A204.1 (cell line): ENCODE measurements around the gene ACOT8.
"Not testable (repeated sequence)": the region's sequence is repeated elsewhere in the genome, so short reads cannot be mapped to it uniquely, and the experiment has no call there.

ENCODE experiments used
- FAIRE-seq: peaks from 2 replicates; lab custom pipeline; 2012; peaks lifted over from hg19 to GRCh38; lab: Jason Lieb, UNC

The ACOT8 gene

GRCh38 chr20:45827030-45827652 lies 30.1 kb downstream of the ACOT8 start, which contains the start of gene TNNC2:
Gene TNNC2, minus strand, starts transcription at chr20:45827312. Its CDS starts 64 bp downstream, at chr20:45827248.
- FAIRE-seq: no peak

DNA sequence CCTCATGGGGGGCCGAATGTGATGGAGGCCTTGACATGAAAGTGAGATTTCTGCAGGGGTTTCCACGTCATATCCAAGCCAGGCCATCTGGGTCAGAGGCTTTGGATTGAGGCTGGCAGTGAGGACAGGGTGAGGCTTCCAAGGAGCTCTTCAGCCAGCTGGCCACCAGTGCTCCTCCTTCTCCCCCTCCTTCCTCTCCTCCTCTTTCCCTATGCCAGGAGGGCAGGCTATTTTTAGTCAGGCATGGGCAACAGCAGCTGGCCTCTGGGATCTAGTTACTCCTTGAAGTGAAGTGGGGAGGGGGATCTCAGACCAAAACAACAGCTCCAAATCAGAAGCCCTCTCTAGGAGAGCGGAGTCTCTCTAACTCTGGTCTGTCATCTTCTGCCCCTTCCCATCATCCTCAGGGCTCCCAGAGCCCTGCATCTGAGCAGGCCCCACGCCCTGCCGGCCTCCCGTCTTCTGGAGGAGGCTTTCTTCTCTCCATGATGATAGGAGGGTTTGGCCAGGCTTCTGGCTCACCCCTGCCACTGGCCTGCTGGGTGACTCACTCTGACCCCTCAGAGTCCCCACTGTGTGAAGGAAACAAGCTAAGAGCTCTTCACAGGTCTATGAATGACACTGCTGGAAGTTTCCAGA lies 30.7 kb downstream of the ACOT8 start:
- no peak for FAIRE-seq

DNA sequence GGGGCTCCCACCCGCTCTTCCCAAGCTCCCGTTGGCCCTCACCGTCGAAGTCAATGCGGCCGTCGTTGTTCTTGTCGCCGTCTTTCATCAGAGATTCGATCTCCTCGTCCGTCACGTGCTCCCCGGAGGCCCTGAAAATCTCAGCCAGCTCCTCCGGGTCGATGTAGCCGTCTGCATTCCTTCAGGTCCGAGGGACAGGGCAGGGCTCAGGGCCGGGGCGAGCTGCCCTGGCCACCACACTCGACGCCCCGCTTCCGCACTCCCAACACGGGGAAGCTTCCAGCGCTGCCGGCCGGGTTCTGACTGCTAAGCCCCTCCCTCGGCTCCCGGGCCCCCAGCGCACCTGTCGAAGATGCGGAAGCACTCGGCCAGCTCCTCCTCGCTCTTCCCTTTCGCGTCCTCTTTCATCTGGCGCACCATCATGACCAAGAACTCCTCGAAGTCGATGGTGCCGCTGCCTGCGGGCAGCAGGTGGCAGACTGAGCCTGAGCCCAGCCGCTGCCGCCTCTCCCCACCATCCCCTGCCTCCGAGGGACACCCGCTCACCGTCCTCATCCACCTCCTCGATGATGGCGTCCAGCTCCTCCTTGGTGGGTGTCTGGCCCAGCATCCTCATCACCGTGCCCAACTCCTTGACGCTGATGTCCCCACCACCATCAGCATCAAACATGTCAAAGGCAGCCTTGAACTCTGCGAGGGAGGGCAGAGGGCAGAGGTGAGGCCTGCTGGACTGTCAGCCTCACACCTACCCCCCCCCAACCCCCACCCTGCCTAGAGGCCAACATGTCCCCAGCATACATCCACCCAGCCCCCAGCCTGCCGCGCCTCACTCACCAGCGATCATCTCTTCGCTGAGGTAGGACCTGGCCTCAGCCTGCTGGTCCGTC lies 33.0 kb downstream of the ACOT8 start:
- no peak for FAIRE-seq

- FAIRE-seq: no peak
These were observed 34.3 kb downstream of the ACOT8 start for GRCh38 chr20:45822857-45823256.

- FAIRE-seq: no peak
These were observed 35.2 kb downstream of the ACOT8 start for GRCh38 chr20:45821947-45822346.

DNA sequence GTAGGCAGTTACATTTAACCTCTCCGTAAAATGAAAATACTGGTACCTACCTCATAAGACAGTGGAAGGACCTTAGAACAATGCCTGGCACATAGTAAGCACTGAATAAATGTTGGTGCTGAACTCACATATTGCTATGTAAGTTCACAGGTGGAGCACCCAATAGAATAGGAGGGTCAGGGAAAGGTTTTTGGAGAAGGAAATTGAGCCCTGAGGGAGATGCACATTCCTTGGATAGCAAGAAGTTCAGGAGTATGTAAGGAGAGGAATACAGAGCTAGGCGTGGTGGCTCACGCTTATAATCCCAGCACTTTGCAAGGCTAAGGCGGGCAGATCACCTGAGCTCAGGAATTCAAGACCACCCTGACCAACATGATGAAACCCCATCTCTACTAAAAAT lies 37.7 kb downstream of the ACOT8 start:
- FAIRE-seq: no peak

GRCh38 chr20:45818239-45818638 lies 39.0 kb downstream of the ACOT8 start:
- FAIRE-seq: no peak

GRCh38 chr20:45817376-45818194 lies 39.6 kb downstream of the ACOT8 start:
- no peak for FAIRE-seq

DNA sequence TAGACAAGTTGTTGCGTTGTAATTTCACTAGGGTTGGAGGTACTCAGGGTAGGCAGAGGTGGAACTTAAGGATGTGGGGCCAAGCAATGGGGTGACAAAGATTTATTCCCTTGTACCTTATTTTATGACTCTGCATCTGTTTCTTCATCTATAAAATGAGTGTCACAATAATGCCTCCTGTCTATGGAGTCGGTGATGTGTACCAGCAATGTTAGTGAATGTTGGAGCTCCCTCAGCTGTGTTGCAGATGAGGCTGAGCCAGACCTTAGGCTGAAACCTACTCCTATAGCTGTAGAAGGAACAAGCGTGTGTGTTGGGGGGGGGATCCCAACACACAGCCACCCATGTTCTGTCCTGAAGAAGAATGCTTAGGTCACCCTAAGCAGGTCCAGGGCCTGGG lies 40.2 kb downstream of the ACOT8 start:
- no peak for FAIRE-seq

DNA sequence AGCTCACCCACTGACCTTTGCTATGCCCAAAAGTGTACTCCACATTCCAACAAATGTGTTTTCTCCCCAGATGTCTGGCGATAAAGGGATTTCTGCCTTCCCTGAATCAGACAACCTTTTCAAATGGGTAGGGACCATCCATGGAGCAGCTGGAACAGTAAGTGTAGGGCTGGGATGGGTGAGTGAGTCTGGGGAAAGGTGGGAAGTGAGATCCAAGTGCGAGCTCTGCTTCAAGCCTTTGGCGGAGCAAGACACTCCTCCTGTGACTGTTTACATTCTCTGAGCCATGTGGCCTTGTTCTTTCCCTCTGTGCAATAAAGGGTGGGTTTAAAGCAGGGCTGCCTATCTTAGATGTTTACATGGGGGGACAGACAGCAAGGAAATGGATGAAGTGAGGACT lies 42.9 kb downstream of the ACOT8 start:
- FAIRE-seq: no peak

DNA sequence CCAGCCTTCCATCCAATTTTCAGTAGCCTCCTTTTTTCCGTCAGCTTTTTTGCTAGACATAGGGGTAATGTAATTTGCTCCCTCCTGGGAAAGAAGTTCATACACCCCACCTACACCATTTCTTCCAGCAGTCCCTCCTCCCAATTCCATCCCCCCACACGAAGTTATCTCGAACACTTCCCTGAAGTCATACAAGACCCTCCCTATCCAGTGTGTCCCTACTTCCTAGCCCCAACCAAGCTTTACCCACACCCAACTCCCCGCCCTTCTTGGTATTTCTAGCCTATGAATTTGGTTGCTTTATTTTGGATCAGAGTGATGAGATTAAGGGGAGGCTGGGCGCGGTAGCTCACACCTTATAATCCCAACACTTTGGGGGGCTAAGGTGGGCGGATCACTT lies 43.7 kb downstream of the ACOT8 start:
- FAIRE-seq: no peak

DNA sequence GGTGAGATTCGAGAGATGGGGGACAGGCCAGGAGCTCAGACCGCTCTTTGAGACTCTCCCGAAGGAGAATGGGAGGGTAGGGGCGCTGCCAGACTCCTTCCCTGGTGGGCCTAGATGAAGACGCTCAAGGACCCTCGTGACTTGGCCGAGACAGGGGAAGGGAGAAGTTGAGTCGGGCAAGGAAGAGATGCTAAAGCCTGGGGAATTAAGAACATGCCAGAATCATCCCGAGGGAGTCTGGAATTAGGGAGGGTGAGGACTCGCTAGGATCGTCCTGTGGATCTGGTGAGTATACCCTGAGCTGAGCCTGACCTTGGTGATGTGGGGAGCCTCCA lies 44.2 kb downstream of the ACOT8 start:
- no peak for FAIRE-seq

- FAIRE-seq: peak; percentile 99
These were observed 44.8 kb downstream of the ACOT8 start, which contains the start of gene UBE2C for GRCh38 chr20:45812157-45813005. Gene UBE2C, plus strand, starts transcription at chr20:45812644. Its CDS starts 52 bp downstream, at chr20:45812696.

DNA sequence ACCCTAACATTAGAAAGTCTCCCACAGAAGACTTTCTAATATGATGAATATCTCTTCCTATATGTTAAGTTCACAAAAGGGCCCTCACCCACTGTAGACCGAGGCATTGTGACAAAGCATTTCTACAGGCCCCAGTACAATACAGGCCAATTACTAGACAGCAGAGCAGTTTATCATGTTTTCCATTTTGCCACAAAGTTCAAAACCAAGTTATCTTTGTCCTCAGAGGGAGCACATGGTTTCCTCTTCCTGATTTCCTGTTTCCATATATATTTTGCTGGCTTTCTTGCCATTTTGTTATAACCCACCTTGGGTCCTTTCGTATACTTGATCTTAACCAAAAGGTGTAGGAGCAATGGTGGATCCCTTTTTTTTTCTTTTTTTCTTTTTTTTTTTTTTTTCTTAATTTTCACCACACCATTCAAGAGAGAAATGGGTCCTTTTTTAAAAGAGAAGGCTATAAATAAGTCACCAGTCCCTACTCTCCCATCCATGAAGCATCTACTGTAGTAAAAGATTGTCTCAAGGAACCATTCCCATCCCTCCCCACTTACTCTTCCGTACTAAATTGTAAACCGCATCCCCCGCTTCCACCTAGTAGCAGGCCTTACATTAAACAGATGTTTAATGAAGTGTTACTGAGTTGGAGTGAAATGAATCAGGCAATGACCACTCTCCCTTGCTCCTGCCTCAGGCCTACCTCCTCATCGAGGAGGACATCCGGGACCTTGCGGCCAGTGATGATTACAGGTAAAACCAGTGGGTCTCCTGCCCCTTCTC lies 46.8 kb downstream of the ACOT8 start:
- FAIRE-seq: no peak

DNA sequence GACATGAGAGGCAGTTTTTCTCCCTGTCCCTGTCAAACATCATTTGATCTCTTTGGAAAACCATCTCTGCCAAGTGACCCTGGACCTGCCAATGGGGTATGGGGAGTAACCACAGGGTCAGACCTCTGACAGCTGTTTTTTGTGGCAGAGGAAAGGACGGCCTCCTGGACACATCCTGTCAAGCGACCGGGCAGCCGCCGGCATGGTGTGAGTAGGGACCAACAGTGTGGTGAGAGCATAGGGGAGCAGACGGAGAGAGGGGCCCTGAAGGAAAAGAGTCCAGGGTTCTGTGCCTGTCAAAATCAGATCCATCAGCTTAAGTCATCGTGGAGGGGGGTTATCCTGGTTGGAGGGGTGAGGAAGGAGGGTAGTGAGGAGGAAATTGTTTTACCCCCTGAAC lies 55.3 kb downstream of the ACOT8 start:
- FAIRE-seq: no peak

- no peak for FAIRE-seq
These were observed 58.1 kb downstream of the ACOT8 start for GRCh38 chr20:45798935-45799642.

GRCh38 chr20:45797955-45798354 lies 59.2 kb downstream of the ACOT8 start:
- FAIRE-seq: not testable (repeated sequence)

DNA sequence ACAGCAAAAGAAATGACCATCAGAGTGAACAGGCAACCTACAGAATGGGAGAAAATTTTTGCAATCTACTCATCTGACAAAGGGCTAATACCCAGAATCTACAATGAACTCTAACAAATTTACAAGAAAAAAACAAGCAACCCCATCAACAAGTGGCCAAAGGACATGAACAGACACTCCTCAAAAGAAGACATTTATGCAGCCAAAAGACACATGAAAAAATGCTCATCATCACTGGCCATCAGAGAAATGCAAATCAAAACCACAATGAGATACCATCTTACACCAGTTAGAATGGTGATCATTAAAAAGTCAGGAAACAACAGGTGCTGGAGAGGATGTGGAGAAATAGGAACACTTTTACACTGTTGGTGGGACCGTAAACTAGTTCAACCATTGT lies 59.7 kb downstream of the ACOT8 start:
- not testable (repeated sequence) for FAIRE-seq

- no peak for FAIRE-seq
These were observed 60.7 kb downstream of the ACOT8 start for GRCh38 chr20:45796337-45797065.
